BLaER1 (cell line): Measurements from ENCODE around the gene MMP17.

Experiments used
- H3K27ac ChIP-seq: shearing (Covaris generic); formaldehyde crosslinking; 2 replicates; pipeline ENCODE4 v1.8.1; 2022
- H3K27me3 ChIP-seq: shearing (Covaris generic); formaldehyde crosslinking; 2 replicates; pipeline ENCODE4 v1.8.1; 2022
- H3K36me3 ChIP-seq: shearing (Covaris generic); formaldehyde crosslinking; 2 replicates; pipeline ENCODE4 v1.8.1; 2022
- H3K4me1 ChIP-seq: shearing (Covaris generic); formaldehyde crosslinking; 2 replicates; pipeline ENCODE4 v1.8.1; 2022
- H3K4me2 ChIP-seq: shearing (Covaris generic); formaldehyde crosslinking; 2 replicates; pipeline ENCODE4 v1.8.1; 2022
- H3K4me3 ChIP-seq: shearing (Covaris generic); formaldehyde crosslinking; 2 replicates; pipeline ENCODE4 v1.8.1; 2022
- H3K9ac ChIP-seq: shearing (Covaris generic); formaldehyde crosslinking; 2 replicates; pipeline ENCODE4 v1.8.1; 2022
- H3K9me3 ChIP-seq: shearing (Covaris generic); formaldehyde crosslinking; 2 replicates; pipeline ENCODE4 v1.8.1; 2022
- H4K20me1 ChIP-seq: shearing (Covaris generic); formaldehyde crosslinking; 2 replicates; pipeline ENCODE4 v1.8.1; 2022
- Cebpa-rat ChIP-seq: shearing (Covaris generic); IDR thresholded peaks from 2 replicates; pipeline ENCODE4 v1.8.1; 2022

MMP17 gene

DNA sequence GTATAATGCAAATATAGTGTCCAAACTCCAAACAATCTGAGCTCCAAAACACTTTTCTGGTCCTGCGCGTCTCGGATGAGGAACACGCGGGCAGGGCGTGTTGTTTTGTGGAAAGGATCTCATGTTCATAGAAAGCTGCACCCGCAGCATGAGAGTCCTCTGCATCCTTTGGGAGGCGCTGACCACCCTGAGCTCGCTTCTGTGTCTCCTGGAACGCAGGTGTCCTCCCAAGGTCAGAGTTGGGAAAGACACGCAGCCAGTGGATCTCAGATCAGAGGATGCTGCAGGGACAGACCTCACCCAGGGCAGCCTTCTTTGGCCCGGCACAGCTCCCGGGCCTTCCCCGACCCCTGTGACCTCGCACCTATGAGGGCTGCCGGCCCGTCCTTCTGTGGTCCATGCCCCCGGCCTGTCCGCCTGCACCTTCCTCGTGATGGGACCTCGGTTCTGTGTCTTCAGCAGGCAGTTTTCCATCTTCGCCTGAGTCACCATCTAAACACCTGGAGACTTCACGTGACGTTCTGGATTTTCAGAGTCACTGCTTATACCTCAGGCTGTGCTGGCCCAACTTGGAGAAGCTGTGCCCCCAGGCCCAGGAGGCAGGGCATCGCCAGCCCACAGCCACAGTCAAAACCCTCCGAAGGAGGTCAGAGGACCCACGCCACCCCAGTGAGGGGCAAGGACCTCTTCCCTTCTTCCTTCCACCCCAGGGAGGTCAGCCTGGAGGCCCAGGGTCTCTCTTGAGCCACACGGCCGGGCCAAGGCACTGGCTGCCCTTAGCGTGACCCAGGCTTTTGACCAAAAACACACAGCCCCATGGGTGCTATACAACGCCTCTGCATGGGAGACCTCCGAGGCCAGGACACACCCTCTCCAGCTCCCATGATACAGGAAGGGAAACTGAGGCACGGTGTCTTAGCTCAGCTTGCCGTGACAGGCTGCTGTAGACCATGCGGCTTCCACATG lies 25.9 kb downstream of the MMP17 start:
- Histone ChIP-seq H3K9me3 (no peaks in the 10 kb centered on the region), H3K4me1 (peaks cover 66% of the 10 kb centered on the region), H4K20me1 (peaks cover 13% of the 10 kb centered on the region), H3K27me3 (0 out of 2 replicates have a peak, but pooled peaks cover 3% of the 10 kb centered on the region), H3K4me2 (peak overlapping the region; percentile 93), H3K27ac (peak overlapping the region; percentile 72; the same call in 1 of the 2 replicates), H3K36me3 (0 out of 2 replicates have a peak, but pooled peaks cover 4% of the 10 kb centered on the region), H3K9ac (no peak overlapping the region), H3K4me3 (no peak overlapping the region)
- no peak for TF ChIP-seq Cebpa-rat

DNA sequence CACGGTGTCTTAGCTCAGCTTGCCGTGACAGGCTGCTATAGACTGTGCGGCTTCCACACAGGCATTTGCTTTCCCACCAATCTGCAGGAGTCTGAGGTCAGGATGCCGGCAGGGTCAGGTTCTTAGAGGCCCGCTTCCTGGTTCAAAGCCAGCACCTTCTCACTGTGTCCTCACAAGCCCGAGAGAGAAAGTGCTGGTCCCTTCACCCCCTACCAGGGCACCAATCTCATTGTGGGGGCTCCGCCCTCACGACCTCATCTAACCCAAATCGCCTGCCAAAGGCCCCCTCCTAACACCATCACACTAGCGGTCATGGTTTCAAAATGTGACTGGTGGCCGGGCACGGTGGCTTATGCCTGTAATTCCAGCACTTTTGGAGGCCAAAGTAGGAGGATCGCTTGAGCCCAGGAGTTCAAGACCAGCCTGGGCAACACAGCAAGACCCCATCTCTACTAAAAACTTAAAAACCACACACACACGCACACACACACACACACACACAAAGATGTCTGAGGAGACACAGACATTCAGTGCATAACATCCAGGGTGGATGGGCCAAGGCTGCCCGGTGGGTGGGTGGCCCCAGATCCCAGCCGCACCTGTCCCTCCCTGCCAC lies 26.8 kb downstream of the MMP17 start:
- Histone ChIP-seq H3K27me3 (0 out of 2 replicates have a peak, but pooled peaks cover 3% of the 10 kb centered on the region), H3K9ac (no peak overlapping the region), H3K9me3 (no peaks in the 10 kb centered on the region), H4K20me1 (peaks cover 13% of the 10 kb centered on the region), H3K4me1 (peaks cover 66% of the 10 kb centered on the region), H3K4me3 (no peak overlapping the region), H3K4me2 (peak overlapping the region; percentile 93; the same call in 1 of the 2 replicates), H3K27ac (no peak overlapping the region), H3K36me3 (0 out of 2 replicates have a peak, but pooled peaks cover 4% of the 10 kb centered on the region)
- no peak for TF ChIP-seq Cebpa-rat

DNA sequence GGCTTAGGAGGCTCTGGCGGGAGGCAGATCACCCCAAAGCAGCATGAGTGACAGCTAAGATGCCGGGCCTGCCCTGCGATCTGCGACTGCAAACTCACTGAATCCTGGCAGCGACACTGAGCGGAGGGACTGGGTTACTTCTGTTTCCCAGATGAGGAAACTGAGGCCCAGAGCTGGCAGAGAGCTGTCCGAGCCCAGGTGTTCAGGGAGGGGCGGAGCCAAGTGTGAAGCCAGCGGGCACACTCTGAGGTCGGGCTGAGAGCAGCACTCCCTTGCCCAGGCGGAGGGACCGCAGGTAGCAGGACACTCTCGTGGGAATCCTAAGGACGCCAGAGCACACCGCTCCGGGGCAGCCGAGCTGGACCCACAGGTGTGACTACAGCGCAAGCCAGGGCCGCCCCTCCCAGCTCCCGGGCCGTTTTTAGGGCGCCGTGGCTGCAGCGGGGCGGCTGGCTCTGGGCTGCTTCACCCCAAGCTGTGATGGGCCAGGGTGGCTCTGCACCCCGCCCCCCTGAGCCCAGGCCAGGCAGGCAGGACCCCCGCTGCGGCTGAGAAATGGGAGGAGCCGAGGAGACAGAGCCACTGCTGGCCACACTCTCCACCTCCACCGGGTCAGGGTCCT lies 27.4 kb downstream of the MMP17 start:
- Histone ChIP-seq H3K4me1 (peaks cover 66% of the 10 kb centered on the region), H3K9ac (no peak overlapping the region), H4K20me1 (peaks cover 13% of the 10 kb centered on the region), H3K4me2 (peak overlapping the region; percentile 30), H3K27ac (no peak overlapping the region), H3K4me3 (no peak overlapping the region), H3K9me3 (no peaks in the 10 kb centered on the region), H3K36me3 (no peaks in the 10 kb centered on the region), H3K27me3 (0 out of 2 replicates have a peak, but pooled peaks cover 3% of the 10 kb centered on the region)
- TF ChIP-seq Cebpa-rat: no peak

DNA sequence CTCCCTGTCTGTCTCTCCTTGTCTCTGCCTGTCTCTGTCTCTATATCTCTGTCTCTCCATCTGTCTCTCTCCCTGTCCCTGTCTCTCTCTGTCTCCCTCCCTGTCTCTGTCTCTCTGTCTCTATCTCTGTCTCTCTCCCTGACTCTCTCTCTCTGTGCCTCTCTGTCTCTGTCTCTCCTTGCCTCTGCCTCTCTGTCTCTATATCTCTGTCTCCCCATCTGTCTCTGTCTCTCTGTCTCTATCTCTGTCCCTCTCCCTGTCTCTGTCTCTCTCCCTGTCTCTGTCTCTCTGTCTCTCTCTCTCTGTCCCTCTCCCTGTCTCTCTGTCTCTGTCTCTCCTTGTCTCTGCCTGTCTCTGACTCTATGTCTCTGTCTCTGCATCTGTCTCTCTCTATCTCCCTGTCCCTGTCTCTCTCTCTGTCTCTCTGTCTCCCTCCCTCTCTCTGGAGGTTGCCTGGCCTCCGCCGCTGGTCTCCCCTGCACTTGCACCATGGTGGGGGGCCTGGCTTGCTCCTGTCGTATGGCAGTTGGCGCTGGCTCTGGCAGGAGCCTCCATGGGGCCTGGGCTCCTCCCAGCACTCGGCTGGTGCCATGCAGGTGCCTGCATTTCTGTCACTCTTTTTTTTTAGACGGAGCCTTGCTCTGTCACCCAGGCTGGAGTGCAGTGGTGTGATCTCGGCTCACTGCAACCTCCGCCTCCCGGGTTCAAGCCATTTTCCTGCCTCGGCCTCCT lies 28.3 kb downstream of the MMP17 start:
- no peak overlapping the region for H3K27ac ChIP-seq
- no peak overlapping the region for H3K4me3 ChIP-seq
- no peak overlapping the region for H3K9ac ChIP-seq
- no peak overlapping the region for H3K4me2 ChIP-seq
- 0 out of 2 replicates have a peak, but pooled peaks cover 3% of the 10 kb centered on the region for H3K27me3 ChIP-seq
- H3K4me1 ChIP-seq: peaks cover 61% of the 10 kb centered on the region
- H3K36me3 ChIP-seq: no peaks in the 10 kb centered on the region
- no peak for TF ChIP-seq Cebpa-rat
- peaks cover 13% of the 10 kb centered on the region for H4K20me1 ChIP-seq
- no peaks in the 10 kb centered on the region for H3K9me3 ChIP-seq

DNA sequence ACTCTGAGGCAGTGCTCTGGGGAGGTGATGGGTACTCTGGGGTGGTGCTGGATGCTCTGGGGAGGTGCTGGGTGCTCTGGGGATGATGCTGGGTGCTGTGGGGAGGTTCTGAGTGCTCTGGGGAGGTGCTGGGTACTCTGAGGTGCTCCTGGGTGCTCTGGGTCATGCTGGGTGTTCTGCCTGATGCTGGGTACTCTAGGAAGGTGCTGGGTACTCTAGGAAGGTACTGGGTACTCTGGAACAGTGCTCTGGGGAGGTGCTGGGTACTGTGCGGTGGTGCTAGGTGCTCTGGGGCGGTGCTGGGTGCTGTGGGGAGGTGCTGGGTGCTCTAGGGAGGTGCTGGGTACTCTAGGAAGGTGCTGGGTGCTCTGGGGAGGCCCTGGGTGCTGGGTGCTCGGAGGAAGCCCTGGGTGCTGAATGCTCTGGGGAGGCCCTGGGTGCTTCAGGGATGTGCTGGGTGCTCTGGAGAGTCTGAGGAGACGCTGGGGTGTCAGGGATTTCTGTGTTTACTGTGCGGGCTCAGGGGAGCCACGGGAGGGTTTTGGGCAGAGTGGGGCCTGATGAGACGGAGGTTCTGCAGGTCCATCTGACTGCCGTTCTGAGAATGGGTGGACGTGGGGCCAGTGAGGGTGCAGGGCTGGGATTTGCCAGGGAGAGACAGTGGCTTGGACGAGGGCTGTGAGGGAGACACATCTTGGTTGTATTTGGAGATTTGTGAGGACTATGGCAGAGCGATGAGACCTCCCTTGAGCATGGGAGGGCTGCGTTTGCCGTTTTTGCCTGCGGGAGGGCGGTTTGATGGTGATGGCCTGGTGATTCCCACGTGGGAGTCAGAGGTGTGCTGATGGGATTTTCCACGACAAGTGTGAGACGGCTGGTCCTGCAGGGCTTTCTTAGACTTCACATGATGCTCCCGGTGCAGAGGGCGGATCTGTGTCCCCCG lies 30.0 kb downstream of the MMP17 start:
- H3K4me2 ChIP-seq: no peak overlapping the region
- TF ChIP-seq Cebpa-rat: no peak
- H3K36me3 ChIP-seq: no peaks in the 10 kb centered on the region
- H4K20me1 ChIP-seq: 0 out of 2 replicates have a peak, but pooled peaks cover 2% of the 10 kb centered on the region
- H3K4me3 ChIP-seq: no peak overlapping the region
- H3K27ac ChIP-seq: no peak overlapping the region
- no peak overlapping the region; the same call in 1 of the 2 replicates for H3K9ac ChIP-seq
- H3K9me3 ChIP-seq: no peaks in the 10 kb centered on the region
- H3K27me3 ChIP-seq: 0 out of 2 replicates have a peak, but pooled peaks cover 3% of the 10 kb centered on the region
- H3K4me1 ChIP-seq: peaks cover 45% of the 10 kb centered on the region

DNA sequence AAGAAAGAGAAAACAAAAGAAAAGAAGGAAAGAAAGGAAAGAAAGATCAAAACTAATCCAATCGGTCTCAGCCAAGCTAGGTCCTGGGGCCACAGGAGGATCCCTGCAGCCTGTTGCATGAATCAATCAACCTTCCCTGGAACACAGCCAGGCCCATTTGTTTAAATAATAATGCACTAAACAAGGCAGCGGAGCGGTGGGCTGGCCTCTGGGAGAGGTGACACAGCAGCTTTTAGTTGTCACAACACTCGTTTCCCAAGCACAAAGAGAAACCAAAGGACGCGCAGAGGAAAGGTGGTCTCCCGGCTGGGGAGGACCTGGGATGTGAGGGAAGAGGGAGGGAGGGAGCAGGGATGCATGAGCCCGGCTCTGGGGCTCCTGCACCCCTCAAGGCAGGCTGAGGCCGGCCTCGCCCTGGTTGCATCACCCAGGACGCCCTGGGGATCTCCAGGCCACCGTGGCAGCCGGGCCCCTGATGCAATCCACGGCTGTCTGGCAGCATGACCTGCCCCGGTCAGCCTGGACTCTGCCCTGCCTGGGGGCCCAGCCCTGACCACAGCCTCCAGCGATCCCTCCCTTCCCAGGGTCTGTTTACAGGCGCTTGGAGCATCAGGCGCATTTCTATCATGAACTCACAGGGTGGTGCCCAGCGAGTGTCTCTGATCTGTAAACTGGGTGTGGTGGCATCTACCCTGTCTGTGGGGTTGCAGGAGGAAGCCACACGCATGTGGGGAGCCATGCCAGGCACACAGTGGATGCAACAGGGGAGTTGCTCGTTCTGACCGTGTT lies 32.5 kb downstream of the MMP17 start:
- H3K27ac ChIP-seq: 0 out of 2 replicates have a peak overlapping the region, but pooled peaks have one; percentile 18
- no peak overlapping the region for H3K4me3 ChIP-seq
- no peaks in the 10 kb centered on the region for H3K27me3 ChIP-seq
- TF ChIP-seq Cebpa-rat: no peak
- 0 out of 2 replicates have a peak overlapping the region, but pooled peaks have one; percentile 24 for H3K9ac ChIP-seq
- no peaks in the 10 kb centered on the region for H4K20me1 ChIP-seq
- H3K36me3 ChIP-seq: no peaks in the 10 kb centered on the region
- H3K4me1 ChIP-seq: peaks cover 20% of the 10 kb centered on the region
- no peaks in the 10 kb centered on the region for H3K9me3 ChIP-seq
- peak overlapping the region; percentile 39 for H3K4me2 ChIP-seq

DNA sequence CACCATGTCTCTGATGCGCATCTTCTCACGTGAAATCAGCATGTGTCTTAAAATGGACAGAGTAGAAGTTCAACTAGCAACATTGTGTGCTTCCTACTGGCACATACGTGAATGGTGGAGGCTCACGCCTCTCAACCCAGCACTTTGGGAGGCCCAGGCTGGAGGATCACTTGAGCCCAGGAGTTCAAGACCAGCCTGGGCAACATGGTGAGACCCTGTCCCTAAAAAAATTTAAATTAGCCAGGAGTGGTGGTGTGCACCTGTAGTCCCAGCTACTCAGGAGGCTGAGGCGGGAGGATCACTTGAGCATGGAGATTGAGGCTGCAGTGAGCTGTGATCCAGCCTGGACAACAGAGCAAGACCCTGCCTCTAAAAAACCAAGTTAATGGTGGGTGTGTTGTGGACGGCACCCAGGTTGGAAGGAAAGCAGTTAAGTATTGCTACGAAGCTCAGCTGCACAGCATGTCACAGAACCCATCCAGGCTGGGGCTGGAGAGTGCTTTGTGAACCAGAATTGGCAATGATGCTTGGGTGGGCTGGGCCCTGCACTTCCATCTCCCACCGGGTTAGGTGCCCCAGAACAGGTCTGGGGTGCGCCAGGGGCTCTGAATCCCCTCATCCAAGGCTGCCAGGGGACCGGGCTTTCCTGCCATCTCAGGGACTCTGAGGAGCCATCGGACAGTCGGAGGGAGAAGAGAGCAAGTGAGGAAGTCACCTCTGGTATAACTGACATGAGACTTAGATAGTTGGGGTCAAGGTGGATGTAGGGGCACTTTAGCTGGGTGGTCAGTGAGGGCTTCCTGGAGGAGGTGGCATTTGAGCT lies 33.3 kb downstream of the MMP17 start:
- no peaks in the 10 kb centered on the region for H3K9me3 ChIP-seq
- H4K20me1 ChIP-seq: no peaks in the 10 kb centered on the region
- H3K4me2 ChIP-seq: 0 out of 2 replicates have a peak overlapping the region, but pooled peaks have one; percentile 39
- H3K27ac ChIP-seq: no peak overlapping the region
- H3K4me1 ChIP-seq: peaks cover 15% of the 10 kb centered on the region
- no peaks in the 10 kb centered on the region for H3K27me3 ChIP-seq
- H3K4me3 ChIP-seq: no peak overlapping the region
- no peak for TF ChIP-seq Cebpa-rat
- H3K9ac ChIP-seq: no peak overlapping the region
- H3K36me3 ChIP-seq: no peaks in the 10 kb centered on the region
